A673 (cell line): ENCODE results near the gene ANKRD30BL. TPM values are rescaled to one million over a fixed set of nuclear protein-coding genes. Genes with fewer than 3 reads are reported as not detected.
"Not testable (repeated sequence)": the region's sequence is repeated elsewhere in the genome, so short reads cannot be mapped to it uniquely, and the experiment has no call there.

Experiments
- Bru-seq: library from RNA; stranded (reverse); fragments of 400-500 nt; gene quantifications from one replicate; lab custom pipeline; 2021; lab: Mats Ljungman, UMichigan
- BruChase-seq, 2 experiments: library from RNA; stranded (reverse); fragments of 400-500 nt; gene quantifications; one replicate each; lab custom pipeline; 2021; lab: Mats Ljungman, UMichigan
- BruUV-seq: library from RNA; stranded (reverse); fragments of 400-500 nt; replicated peaks from 2 replicates; lab custom pipeline; 2021; lab: Mats Ljungman, UMichigan
- CTCF ChIA-PET: fragments of 300-600 bp; sonication (Branson Sonifier 250); formaldehyde crosslinking; loops from one replicate; lab custom pipeline; 2022; ENCODE audit warnings: antibody characterized with exemption; lab: Charles Lee
- POLR2A ChIA-PET: fragments of 300-600 bp; sonication (Branson Sonifier 250); formaldehyde crosslinking; loops from one replicate; lab custom pipeline; 2022; ENCODE audit warnings: antibody characterized with exemption; ENCODE audit not compliant: low non-redundant PET; lab: Charles Lee
- DNase-seq: peaks from one replicate; pipeline ENCODE4 v3.0.0-alpha.2; 2015; ENCODE audit warnings: low spot score
- H3K27ac ChIP-seq: fragments of 200-600 bp; sonication (generic); 2 replicates; pipeline ENCODE4 v1.5.1; 2016; ENCODE audit warnings: mixed run types, low read depth, mild to moderate bottlenecking, mixed read lengths, antibody characterized with exemption, low read length; ENCODE audit not compliant: poor library complexity, severe bottlenecking
- H3K27me3 ChIP-seq: fragments of 200-600 bp; sonication (generic); replicated peaks from 2 replicates; pipeline ENCODE4 v1.6.1; 2017; ENCODE audit warnings: mixed run types, low read depth, mild to moderate bottlenecking, mixed read lengths, antibody characterized with exemption, low read length; ENCODE audit not compliant: insufficient read depth, poor library complexity
- H3K36me3 ChIP-seq: fragments of 200-600 bp; sonication (generic); 2 replicates; pipeline ENCODE4 v1.6.1; 2016; ENCODE audit warnings: mixed run types, mild to moderate bottlenecking, mixed read lengths, antibody characterized with exemption, low read length; ENCODE audit not compliant: insufficient read depth, poor library complexity, severe bottlenecking
- H3K4me1 ChIP-seq: fragments of 200-600 bp; sonication (generic); 2 replicates; pipeline ENCODE4 v1.6.1; 2017; ENCODE audit warnings: mixed run types, mild to moderate bottlenecking, mixed read lengths, antibody characterized with exemption, low read length; ENCODE audit not compliant: insufficient read depth, poor library complexity, severe bottlenecking
- H3K4me3 ChIP-seq: fragments of 200-600 bp; sonication (generic); 2 replicates; pipeline ENCODE4 v1.5.1; 2016; ENCODE audit warnings: low read depth, mixed run types, mild to moderate bottlenecking, mixed read lengths, low read length; ENCODE audit not compliant: poor library complexity, severe bottlenecking
- H3K9me3 ChIP-seq: fragments of 200-600 bp; sonication (generic); 2 replicates; pipeline ENCODE4 v1.6.1; 2016; ENCODE audit warnings: mixed run types, low read depth, mild to moderate bottlenecking, mixed read lengths, antibody characterized with exemption, low read length; ENCODE audit not compliant: poor library complexity, severe bottlenecking
- intact Hi-C: fragments of 100-400 bp; cut with micrococcal nuclease; formaldehyde crosslinking; loops from one replicate; pipeline ENCODE4 v1.10.0; 2022; ENCODE audit not compliant: unreplicated experiment
- long read RNA-seq: library from polyadenylated mRNA; stranded (forward); transcript quantifications from one replicate; pipeline ENCODE4 v2.0.0, GENCODE V29; 2022
- total RNA-seq: library from RNA; stranded (reverse); gene quantifications from 2 replicates; pipeline ENCODE4 v1.2.3, GENCODE V29; 2021

ANKRD30BL gene, protein sequence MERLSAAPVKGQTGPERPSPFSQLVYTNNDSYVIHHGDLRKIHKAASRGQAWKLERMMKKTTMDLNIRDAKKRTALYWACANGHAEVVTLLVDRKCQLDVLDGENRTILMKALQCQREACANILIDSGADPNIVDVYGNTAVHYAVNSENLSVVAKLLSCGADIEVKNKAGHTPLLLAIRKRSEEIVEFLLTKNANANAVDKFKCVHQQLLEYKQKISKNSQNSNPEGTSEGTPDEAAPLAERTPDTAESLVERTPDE
- total RNA-seq (0.97 and 2.2 TPM in 2 replicates), Bru-seq, nascent RNA (percentile 39 among the genes with signal in this experiment), BruChase-seq, experiment 1, labeled RNA remaining after a 2-hour chase (percentile 51 among the genes with signal in this experiment), BruChase-seq, experiment 2, labeled RNA remaining after a 6-hour chase (percentile 46 among the genes with signal in this experiment)
- long read RNA-seq, partial matches to known transcripts: 0 of 3 reads
- long read RNA-seq, other reads (novel, unspliced or antisense): 3 of 3 reads

DNA sequence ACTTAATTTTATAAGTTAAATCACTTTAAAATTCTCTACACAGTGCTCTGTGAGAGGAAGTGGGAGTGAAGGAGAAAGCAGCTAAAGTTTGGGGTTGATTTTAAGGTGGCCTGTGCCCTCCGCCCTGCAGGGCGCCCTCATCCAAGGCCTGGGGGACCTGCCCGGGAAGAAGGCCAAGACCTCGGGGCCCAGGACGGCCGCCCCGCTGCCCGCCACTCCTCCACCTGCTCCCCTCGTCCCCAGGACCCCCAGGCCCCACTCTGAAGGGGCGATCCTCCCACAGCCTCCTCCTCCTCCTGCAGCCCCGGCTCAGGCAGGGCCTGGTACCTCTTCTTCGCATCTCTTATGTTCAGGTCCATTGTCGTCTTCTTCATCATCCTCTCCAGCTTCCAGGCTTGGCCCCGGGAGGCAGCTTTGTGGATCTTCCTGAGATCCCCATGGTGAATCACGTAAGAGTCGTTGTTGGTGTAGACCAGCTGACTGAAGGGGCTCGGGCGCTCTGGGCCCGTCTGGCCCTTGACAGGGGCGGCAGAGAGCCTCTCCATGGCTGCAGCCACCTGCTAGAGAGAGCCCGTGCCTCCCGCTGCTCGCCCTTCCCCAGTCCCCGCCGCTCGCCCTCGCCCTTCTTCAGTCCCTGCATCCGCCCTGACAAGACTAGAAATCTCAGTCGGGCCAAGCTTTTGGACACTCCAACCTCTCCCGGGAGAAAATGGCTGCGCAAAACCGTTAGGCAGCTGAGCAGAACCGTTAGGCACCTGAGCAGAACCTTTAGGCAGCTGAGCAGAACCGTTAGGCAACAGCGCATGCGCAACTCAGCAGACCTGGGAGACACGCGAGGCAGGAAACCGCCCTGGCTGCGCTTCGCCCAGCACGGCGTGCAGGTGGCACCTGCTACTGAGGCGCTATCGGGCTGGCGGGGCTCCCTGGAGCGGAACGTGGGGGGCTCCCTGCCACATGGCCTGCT lies at the start of gene ANKRD30BL:
ANKRD30BL (minus strand) TSS at position 792 of the 964 bp plus-strand sequence; CDS start at position 545, 247 bp downstream.
- H3K27ac ChIP-seq, H3K27me3 ChIP-seq, intact Hi-C loops, DNase-seq, CTCF ChIA-PET, H3K9me3 ChIP-seq, H3K4me1 ChIP-seq, H3K4me3 ChIP-seq, H3K36me3 ChIP-seq, BruUV-seq, POLR2A ChIA-PET: not testable (repeated sequence)

DNA sequence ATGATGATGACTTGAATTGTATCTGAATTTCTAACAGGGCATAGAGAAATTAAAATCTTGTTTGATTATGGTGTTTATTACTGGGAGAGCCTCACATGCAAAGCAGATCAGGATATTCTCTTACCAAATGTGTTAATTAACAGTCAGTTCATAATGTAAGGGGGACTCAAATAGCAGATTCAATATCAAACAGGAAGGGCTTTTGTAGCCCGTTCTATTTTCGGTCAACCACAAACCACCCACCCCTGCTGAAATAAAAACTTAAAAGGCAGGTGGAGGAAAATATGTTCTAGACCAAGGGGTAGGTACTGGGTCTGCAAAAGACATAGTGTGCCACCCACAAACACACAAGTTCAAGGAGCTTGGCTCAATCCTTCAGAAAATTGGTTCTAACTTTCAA lies 41.1 kb upstream of the ANKRD30BL start:
- H3K9me3 ChIP-seq, CTCF ChIA-PET, DNase-seq, intact Hi-C loops, H3K36me3 ChIP-seq, BruUV-seq, H3K4me1 ChIP-seq, POLR2A ChIA-PET, H3K4me3 ChIP-seq, H3K27ac ChIP-seq, H3K27me3 ChIP-seq: not testable (repeated sequence)

DNA sequence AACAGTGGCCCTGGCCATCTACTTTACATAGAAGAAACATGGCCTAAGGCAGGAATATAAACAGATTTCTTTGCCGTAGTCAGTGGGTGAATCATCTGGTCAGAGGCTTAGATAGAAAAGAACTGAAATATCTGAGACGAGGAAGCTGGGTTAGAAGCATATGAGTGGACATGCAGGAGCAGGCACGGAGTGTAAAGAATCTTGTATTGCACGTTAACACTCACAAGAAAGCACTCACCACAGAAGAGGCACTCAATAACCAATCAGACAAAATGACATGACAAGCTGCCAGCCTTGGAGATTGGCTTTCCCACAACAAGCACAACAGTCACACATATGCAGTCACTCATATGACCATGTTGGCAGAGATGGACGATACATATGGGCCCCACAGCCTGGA lies 31.1 kb upstream of the ANKRD30BL start:
- POLR2A ChIA-PET, H3K4me1 ChIP-seq, H3K36me3 ChIP-seq, CTCF ChIA-PET, H3K27me3 ChIP-seq, intact Hi-C loops, H3K27ac ChIP-seq, BruUV-seq, H3K9me3 ChIP-seq, H3K4me3 ChIP-seq, DNase-seq: not testable (repeated sequence)

DNA sequence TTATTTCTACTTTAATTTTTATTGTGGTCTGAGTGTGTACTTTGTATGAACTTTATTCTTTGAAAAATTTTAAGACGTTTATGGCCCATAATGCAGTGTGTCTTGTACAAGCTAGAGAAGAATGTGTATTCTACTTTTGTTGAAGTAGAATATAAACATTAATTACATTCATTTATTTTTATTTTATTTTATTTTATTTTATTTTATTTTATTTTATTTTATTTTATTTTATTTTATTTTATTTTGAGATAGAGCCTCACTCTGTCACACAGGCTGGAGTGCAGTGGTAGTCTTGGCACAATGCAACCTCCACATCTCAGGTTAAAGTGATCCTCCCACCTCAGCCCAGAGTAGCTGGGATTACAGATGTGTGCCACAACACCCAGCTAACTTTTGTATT lies 5.3 kb upstream of the ANKRD30BL start:
- CTCF ChIA-PET, POLR2A ChIA-PET, H3K27ac ChIP-seq, H3K4me1 ChIP-seq, DNase-seq, intact Hi-C loops, H3K9me3 ChIP-seq, H3K4me3 ChIP-seq, H3K27me3 ChIP-seq, H3K36me3 ChIP-seq, BruUV-seq: not testable (repeated sequence)

DNA sequence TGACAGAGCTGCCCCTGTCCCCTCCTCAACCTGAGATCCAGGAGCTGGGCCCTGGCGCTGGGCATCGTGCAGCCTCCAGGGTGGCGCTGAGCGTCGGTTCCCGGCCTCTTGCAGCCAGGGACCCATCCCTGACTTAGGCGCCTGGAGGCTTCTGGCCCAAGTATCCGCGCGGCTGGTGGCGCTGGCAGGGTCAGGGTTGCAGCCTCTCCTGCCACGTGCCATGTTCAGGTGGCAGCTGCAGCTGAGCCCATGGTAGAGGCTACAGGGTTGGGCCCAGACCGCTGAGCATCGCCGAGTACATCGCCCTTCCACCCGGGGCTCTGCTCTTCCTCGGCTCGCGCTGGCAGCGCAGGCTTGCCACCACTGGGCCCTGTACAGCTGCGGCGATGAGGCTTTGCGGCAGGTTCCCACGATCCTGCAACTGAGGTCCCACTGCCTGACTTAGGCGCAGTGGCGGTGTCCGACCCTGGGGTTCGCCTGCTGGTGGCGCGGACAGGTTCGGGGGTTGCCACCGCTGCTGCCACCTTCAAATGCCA lies 441 bp upstream of the ANKRD30BL start:
- CTCF ChIA-PET, H3K4me3 ChIP-seq, BruUV-seq: not testable (repeated sequence)

More for the DNA sequence above, 441 bp upstream of the ANKRD30BL start:
- H3K4me1 ChIP-seq, DNase-seq, H3K27me3 ChIP-seq, POLR2A ChIA-PET, intact Hi-C loops, H3K9me3 ChIP-seq, H3K36me3 ChIP-seq, H3K27ac ChIP-seq: not testable (repeated sequence)
